HG03103 (cell line): ENCODE results near the gene SPDYE5.
"Not testable (repeated sequence)": the region's sequence is repeated elsewhere in the genome, so short reads cannot be mapped to it uniquely, and the experiment has no call there.

Experiments
- ATAC-seq: cut with Tn5 transposase; IDR thresholded peaks from one replicate; pipeline ENCODE4 v1.9.1; 2021; ENCODE audit warnings: low read depth; ENCODE audit not compliant: unreplicated experiment

The SPDYE5 gene

GRCh38 chr7:75492020-75492419 lies at the start of gene SPDYE5:
SPDYE5 (plus strand) TSS chr7:75492320; CDS start chr7:75494048, 1,728 bp downstream.
- ATAC-seq: not testable (repeated sequence)

GRCh38 chr7:75442465-75443111 lies 49.5 kb upstream of the SPDYE5 start:
- peak; percentile 88 for ATAC-seq

GRCh38 chr7:75449946-75450345 lies 42.2 kb upstream of the SPDYE5 start:
- ATAC-seq: not testable (repeated sequence)

GRCh38 chr7:75452494-75452955 lies 39.6 kb upstream of the SPDYE5 start:
- ATAC-seq: peak; percentile 82

- ATAC-seq: not testable (repeated sequence)
Measured at GRCh38 chr7:75456403-75456802, 35.7 kb upstream of the SPDYE5 start.

- ATAC-seq: not testable (repeated sequence)
Measured at GRCh38 chr7:75458034-75458433, 34.1 kb upstream of the SPDYE5 start.

- not testable (repeated sequence) for ATAC-seq
Measured at GRCh38 chr7:75460541-75460940, 31.6 kb upstream of the SPDYE5 start.

- not testable (repeated sequence) for ATAC-seq
Measured at GRCh38 chr7:75470166-75470565, 22.0 kb upstream of the SPDYE5 start.

- not testable (repeated sequence) for ATAC-seq
Measured at GRCh38 chr7:75477457-75477856, 14.7 kb upstream of the SPDYE5 start.

- not testable (repeated sequence) for ATAC-seq
Measured at GRCh38 chr7:75480313-75480712, 11.8 kb upstream of the SPDYE5 start.

- not testable (repeated sequence) for ATAC-seq
Measured at GRCh38 chr7:75485355-75485978, 6.7 kb upstream of the SPDYE5 start.

- ATAC-seq: peak; percentile 88
Measured at GRCh38 chr7:75485979-75486643, 6.0 kb upstream of the SPDYE5 start, which contains the start of gene POM121C. POM121C (minus strand) TSS chr7:75486299; CDS start chr7:75441496, 44,803 bp downstream.

GRCh38 chr7:75509033-75509432 lies 16.9 kb downstream of the SPDYE5 start:
- ATAC-seq: not testable (repeated sequence)

- not testable (repeated sequence) for ATAC-seq
Measured at GRCh38 chr7:75518842-75519241, 26.7 kb downstream of the SPDYE5 start.

- ATAC-seq: not testable (repeated sequence)
Measured at GRCh38 chr7:75521727-75522126, 29.6 kb downstream of the SPDYE5 start.

GRCh38 chr7:75527224-75527722 lies 35.2 kb downstream of the SPDYE5 start:
- ATAC-seq: not testable (repeated sequence)

GRCh38 chr7:75531359-75531821 lies 39.3 kb downstream of the SPDYE5 start:
- no peak for ATAC-seq

GRCh38 chr7:75532639-75533038 lies 40.5 kb downstream of the SPDYE5 start:
- ATAC-seq: no peak

GRCh38 chr7:75533926-75534325 lies 41.8 kb downstream of the SPDYE5 start:
- ATAC-seq: no peak

- peak; percentile 81 for ATAC-seq
Measured at GRCh38 chr7:75534727-75535307, 42.7 kb downstream of the SPDYE5 start.

- no peak for ATAC-seq
Measured at GRCh38 chr7:75536491-75536890, 44.4 kb downstream of the SPDYE5 start.
